WTC11 (cell line): Measurements from ENCODE around the gene RAD21L1. TPM values are rescaled to one million over a fixed set of nuclear protein-coding genes. Genes with fewer than 3 reads are reported as not detected.

Experiments
- ATAC-seq: fragments of 200-7000 bp; cut with Tn5 transposase; 2 replicates; pipeline ENCODE4 v1.10.0; 2021; ENCODE audit warnings: mild to moderate bottlenecking, moderate library complexity
- CTCF ChIA-PET: fragments of 300-600 bp; sonication (Branson Sonifier 250); formaldehyde crosslinking; loops from one replicate; lab custom pipeline; 2021; ENCODE audit warnings: antibody characterized with exemption; lab: Charles Lee
- POLR2A ChIA-PET: fragments of 350-600 bp; sonication (Branson Sonifier 250); formaldehyde crosslinking; loops from one replicate; lab custom pipeline; 2021; ENCODE audit warnings: antibody characterized with exemption; lab: Charles Lee
- DNase-seq: peaks from one replicate; pipeline ENCODE4 v3.0.0; 2021; ENCODE audit warnings: low spot score
- H3K27ac Mint-ChIP-seq: 2 replicates; pipeline ENCODE4 v1.8.0; 2021; ENCODE audit warnings: mixed read lengths
- H3K27me3 Mint-ChIP-seq: 2 replicates; pipeline ENCODE4 v1.8.0; 2021; ENCODE audit warnings: low read depth, mild to moderate bottlenecking, moderate library complexity, mixed read lengths
- H3K36me3 Mint-ChIP-seq: 2 replicates; pipeline ENCODE4 v1.8.0; 2021; ENCODE audit warnings: mixed read lengths
- H3K4me1 Mint-ChIP-seq: 2 replicates; pipeline ENCODE4 v1.8.0; 2022; ENCODE audit warnings: mixed read lengths
- H3K4me3 Mint-ChIP-seq: 2 replicates; pipeline ENCODE4 v1.8.0; 2021; ENCODE audit warnings: mild to moderate bottlenecking, moderate library complexity, mixed read lengths
- H3K9me3 Mint-ChIP-seq: 2 replicates; pipeline ENCODE4 v1.8.0; 2021; ENCODE audit warnings: mixed read lengths
- AFF4 ChIP-seq: sonication (generic); formaldehyde crosslinking; IDR thresholded peaks from 2 replicates; pipeline ENCODE4 v1.8.1; 2023; ENCODE audit warnings: mild to moderate bottlenecking, missing genetic modification reagents, borderline replicate concordance
- AR ChIP-seq: fragments of 250-450 bp; sonication (Bioruptor Pico); IDR thresholded peaks from 2 replicates; pipeline ENCODE4 v1.9.0; 2021; ENCODE audit warnings: mild to moderate bottlenecking
- ARID4B ChIP-seq: sonication (generic); formaldehyde crosslinking; IDR thresholded peaks from 2 replicates; pipeline ENCODE4 v1.8.0; 2023; ENCODE audit warnings: missing genetic modification reagents, mild to moderate bottlenecking, borderline replicate concordance
- E2F1 ChIP-seq: sonication (generic); formaldehyde crosslinking; IDR thresholded peaks from 2 replicates; pipeline ENCODE4 v1.8.0; 2022; ENCODE audit warnings: mild to moderate bottlenecking, missing genetic modification reagents
- E2F5 ChIP-seq: sonication (generic); formaldehyde crosslinking; IDR thresholded peaks from 2 replicates; pipeline ENCODE4 v1.8.1; 2022; ENCODE audit warnings: mild to moderate bottlenecking, moderate library complexity, missing genetic modification reagents
- EMX1 ChIP-seq: fragments of 250-450 bp; sonication (Bioruptor Pico); IDR thresholded peaks from 2 replicates; pipeline ENCODE4 v1.8.0; 2021; ENCODE audit warnings: mild to moderate bottlenecking
- FOXJ3 ChIP-seq: sonication (generic); formaldehyde crosslinking; IDR thresholded peaks from 2 replicates; pipeline ENCODE4 v1.9.0; 2021; ENCODE audit warnings: missing genetic modification reagents, mild to moderate bottlenecking, borderline replicate concordance
- GRHL2 ChIP-seq: fragments of 250-450 bp; sonication (Bioruptor Pico); IDR thresholded peaks from 2 replicates; pipeline ENCODE4 v1.8.0; 2022; ENCODE audit warnings: mild to moderate bottlenecking, moderate library complexity; ENCODE audit not compliant: insufficient replicate concordance, severe bottlenecking
- IRF2 ChIP-seq: sonication (generic); formaldehyde crosslinking; IDR thresholded peaks from 2 replicates; pipeline ENCODE4 v1.8.0; 2022; ENCODE audit warnings: low read depth, missing genetic modification reagents, borderline replicate concordance
- MAX ChIP-seq: sonication (generic); formaldehyde crosslinking; IDR thresholded peaks from 2 replicates; pipeline ENCODE4 v1.8.0; 2022; ENCODE audit warnings: mild to moderate bottlenecking, missing genetic modification reagents
- NFATC4 ChIP-seq: fragments of 250-450 bp; sonication (Bioruptor Pico); IDR thresholded peaks from 2 replicates; pipeline ENCODE4 v1.9.0; 2021; ENCODE audit warnings: mild to moderate bottlenecking
- OVOL2 ChIP-seq: fragments of 250-450 bp; sonication (Bioruptor Pico); IDR thresholded peaks from 2 replicates; pipeline ENCODE4 v1.9.0; 2021; ENCODE audit warnings: mild to moderate bottlenecking, borderline replicate concordance
- PRRX2 ChIP-seq: fragments of 250-450 bp; sonication (Bioruptor Pico); IDR thresholded peaks from 2 replicates; pipeline ENCODE4 v1.8.0; 2021; ENCODE audit warnings: mild to moderate bottlenecking
- TP53 ChIP-seq: sonication (generic); formaldehyde crosslinking; IDR thresholded peaks from 2 replicates; pipeline ENCODE4 v1.8.1; 2023; ENCODE audit warnings: mild to moderate bottlenecking, missing genetic modification reagents
- USF2 ChIP-seq: sonication (generic); formaldehyde crosslinking; IDR thresholded peaks from 2 replicates; pipeline ENCODE4 v1.8.1; 2023; ENCODE audit warnings: mild to moderate bottlenecking, missing genetic modification reagents, moderate library complexity
- ZNF121 ChIP-seq: sonication (generic); formaldehyde crosslinking; IDR thresholded peaks from 2 replicates; pipeline ENCODE4 v1.8.0; 2023; ENCODE audit warnings: missing genetic modification reagents
- ZNF232 ChIP-seq: sonication (generic); formaldehyde crosslinking; IDR thresholded peaks from 2 replicates; pipeline ENCODE4 v1.8.0; 2022; ENCODE audit warnings: mild to moderate bottlenecking, missing genetic modification reagents
- ZNF263 ChIP-seq: sonication (generic); formaldehyde crosslinking; IDR thresholded peaks from 2 replicates; pipeline ENCODE4 v1.8.1; 2022; ENCODE audit warnings: low read depth, mild to moderate bottlenecking, moderate library complexity, missing genetic modification reagents
- ZNF423 ChIP-seq: fragments of 250-450 bp; sonication (Bioruptor Pico); IDR thresholded peaks from 2 replicates; pipeline ENCODE4 v2.1.2; 2022; ENCODE audit warnings: mild to moderate bottlenecking, moderate library complexity
- total RNA-seq: library from RNA; stranded (reverse); gene quantifications from 3 replicates; pipeline ENCODE4 v1.2.3, GENCODE V29; 2021

RAD21L1 gene
- total RNA-seq, 1 experiment from 2014 or later: 0.77 TPM

- TF ChIP-seq MAX (CRISPR knock-in tag): no peak
- no peak for TF ChIP-seq PRRX2 (CRISPR knock-in tag)
- TF ChIP-seq ZNF263 (CRISPR knock-in tag): no peak
- TF ChIP-seq IRF2 (CRISPR knock-in tag): no peak
- no peak for TF ChIP-seq GRHL2 (CRISPR knock-in tag)
Measured at GRCh38 chr20:1296117-1296610, 70.3 kb downstream of the RAD21L1 start (continued).

- Mint-ChIP-seq H3K9me3 (no peaks in the 10 kb centered on the region), H3K27ac (peak overlapping the region; percentile 60; the same call in 1 of the 2 replicates), H3K36me3 (no peaks in the 10 kb centered on the region), H3K27me3 (peaks cover 3% of the 10 kb centered on the region; the same call in 1 of the 2 replicates), H3K4me3 (no peak overlapping the region), H3K4me1 (peaks cover 8% of the 10 kb centered on the region)
- POLR2A ChIA-PET: no interaction called here
- ATAC-seq (no peak), DNase-seq (no peak)
- TF ChIP-seq AR (CRISPR knock-in tag) (no peak), USF2 (CRISPR knock-in tag) (no peak)
- CTCF ChIA-PET: no interaction called here
Measured at GRCh38 chr20:1296922-1297321, 71.1 kb downstream of the RAD21L1 start.

- DNase-seq (no peak), ATAC-seq (no peak)
- Mint-ChIP-seq H3K9me3 (no peaks in the 10 kb centered on the region), H3K4me3 (no peak overlapping the region), H3K27ac (no peak overlapping the region), H3K4me1 (peaks cover 8% of the 10 kb centered on the region)
- POLR2A ChIA-PET: no interaction called here
- TF ChIP-seq OVOL2 (CRISPR knock-in tag) (no peak), ZNF232 (no peak), TP53 (CRISPR knock-in tag) (no peak), ARID4B (CRISPR knock-in tag) (no peak), EMX1 (no peak), ZNF121 (CRISPR knock-in tag) (no peak), AFF4 (CRISPR knock-in tag) (no peak), ZNF423 (CRISPR knock-in tag) (no peak), E2F5 (CRISPR knock-in tag) (no peak), E2F1 (CRISPR knock-in tag) (no peak), FOXJ3 (CRISPR knock-in tag) (no peak), NFATC4 (CRISPR knock-in tag) (no peak)
- TF ChIP-seq, all 79 proteins: peak for 0
- CTCF ChIA-PET: no interaction called here
- H3K36me3 Mint-ChIP-seq: no peaks in the 10 kb centered on the region
- H3K27me3 Mint-ChIP-seq: peaks cover 3% of the 10 kb centered on the region; the same call in 1 of the 2 replicates
Measured at GRCh38 chr20:1297486-1297885, 71.6 kb downstream of the RAD21L1 start.
